Measurements from ENCODE around the gene NUP35.

The NUP35 gene

GRCh38 chr2:183124222-183124956 lies at the start of gene NUP35:
Gene NUP35 (plus strand): TSS chr2:183124443. CDS start chr2:183124458, 15 bp downstream.
- peak; percentile 95 for DNase-seq (ENCODE audit: low read depth)
- H3K4me3 ChIP-seq (replicated peaks; ENCODE audit: low read depth, low read length) = peak within 1 kb of the TSS; percentile 95
- no peak for TF ChIP-seq CTCF (IDR thresholded peaks at IDR 0.05; ENCODE audit: low read length, missing control alignments)

GRCh38 chr2:183078163-183078463 lies 46.1 kb upstream of the NUP35 start:
- DNase-seq (ENCODE audit: low read depth) = no peak
- H3K4me3 ChIP-seq (replicated peaks; ENCODE audit: low read depth, low read length) = peak overlapping the region; percentile 68
- no peak for TF ChIP-seq CTCF (IDR thresholded peaks at IDR 0.05; ENCODE audit: low read length, missing control alignments)

GRCh38 chr2:183078464-183079138 lies 45.6 kb upstream of the NUP35 start, which contains the start of gene DUSP19:
Gene DUSP19 (plus strand): TSS chr2:183078747. CDS start chr2:183078934, 187 bp downstream.
- peak within 1 kb of the TSS; percentile 68 for H3K4me3 ChIP-seq (replicated peaks; ENCODE audit: low read depth, low read length)
- peak; percentile 95 for DNase-seq (ENCODE audit: low read depth)
- TF ChIP-seq CTCF (IDR thresholded peaks at IDR 0.05; ENCODE audit: low read length, missing control alignments) = no peak

GRCh38 chr2:183079139-183079775 lies 45.0 kb upstream of the NUP35 start:
- peak overlapping the region; percentile 68 for H3K4me3 ChIP-seq (replicated peaks; ENCODE audit: low read depth, low read length)
- DNase-seq (ENCODE audit: low read depth) = peak; percentile 64
- no peak for TF ChIP-seq CTCF (IDR thresholded peaks at IDR 0.05; ENCODE audit: low read length, missing control alignments)

GRCh38 chr2:183081911-183082310 lies 42.3 kb upstream of the NUP35 start:
- TF ChIP-seq CTCF (IDR thresholded peaks at IDR 0.05; ENCODE audit: low read length, missing control alignments) = no peak
- H3K4me3 ChIP-seq (replicated peaks; ENCODE audit: low read depth, low read length) = no peak overlapping the region
- DNase-seq (ENCODE audit: low read depth) = peak; percentile 38

GRCh38 chr2:183088061-183088460 lies 36.2 kb upstream of the NUP35 start:
- no peak for DNase-seq (ENCODE audit: low read depth)
- no peak overlapping the region for H3K4me3 ChIP-seq (replicated peaks; ENCODE audit: low read depth, low read length)
- no peak for TF ChIP-seq CTCF (IDR thresholded peaks at IDR 0.05; ENCODE audit: low read length, missing control alignments)

Measured in fibroblast of pulmonary artery (primary cell).